Measurements from ENCODE around the gene MYOM3. TPM values are rescaled to one million over a fixed set of nuclear protein-coding genes. Genes with fewer than 3 reads are reported as not detected.

Gene MYOM3
- total and polyA plus RNA-seq, 11 donors = 76.7 to 379 (median 288) TPM

DNA sequence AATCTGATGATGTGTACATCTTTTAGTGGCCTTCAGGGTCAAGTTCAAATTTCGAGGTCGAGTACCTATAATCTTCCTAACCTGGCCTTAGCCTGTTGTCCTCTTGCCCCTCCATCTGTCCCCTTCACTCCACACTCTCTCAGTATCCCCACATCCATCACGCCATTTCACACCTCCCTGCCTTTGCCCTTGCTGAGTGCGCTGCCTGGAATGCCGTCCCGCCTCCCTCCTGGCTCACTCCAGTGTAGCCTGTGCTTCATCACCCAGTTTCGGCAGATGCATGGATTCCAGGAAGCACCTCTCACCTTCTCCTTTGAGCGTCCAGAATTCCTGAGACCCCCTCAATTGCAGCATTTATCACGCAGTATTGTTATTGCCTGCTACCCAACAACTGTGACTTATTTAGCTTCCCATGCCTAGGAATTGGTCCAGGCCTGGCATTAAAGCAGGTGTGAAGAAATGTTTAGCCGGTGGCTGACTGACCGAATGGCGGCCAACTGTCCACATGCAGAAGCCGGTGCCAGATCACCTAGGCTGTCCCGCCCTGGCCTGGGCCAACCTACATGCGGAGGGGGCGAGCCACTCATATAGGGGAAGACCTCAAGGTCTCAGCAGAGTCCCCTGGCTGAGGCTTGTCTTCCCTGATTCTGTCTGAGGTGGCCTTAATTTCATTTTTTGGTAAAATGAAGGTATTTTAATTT, 34.5 kb downstream of the MYOM3 start:
- DNase-seq = peak in 4 of 5 donors; percentile 39 to 66 (median 55)
- H3K36me3 ChIP-seq = peaks cover 0 to 71% (median 6%) of the 10 kb centered on the region in 9 donors
- no peaks in the 10 kb centered on the region for H3K9me3 ChIP-seq
- no peak overlapping the region for H3K4me3 ChIP-seq
- peaks cover 0 to 52% (median 5%) of the 10 kb centered on the region in 12 donors for H3K4me1 ChIP-seq
- WGBS, 4 donors = 47 to 57% (median 52%) methylated on average over 16 of the region's 16 CpGs
- no peaks in the 10 kb centered on the region for H3K27me3 ChIP-seq
- intact Hi-C loops (cut with DNase I) = no loop called here
- peak; percentile 45 to 70 (median 46) for ATAC-seq
- peak overlapping the region in 8 of 12 donors; percentile 2 to 73 (median 54) for H3K27ac ChIP-seq
- TF ChIP-seq, protein P1, sequence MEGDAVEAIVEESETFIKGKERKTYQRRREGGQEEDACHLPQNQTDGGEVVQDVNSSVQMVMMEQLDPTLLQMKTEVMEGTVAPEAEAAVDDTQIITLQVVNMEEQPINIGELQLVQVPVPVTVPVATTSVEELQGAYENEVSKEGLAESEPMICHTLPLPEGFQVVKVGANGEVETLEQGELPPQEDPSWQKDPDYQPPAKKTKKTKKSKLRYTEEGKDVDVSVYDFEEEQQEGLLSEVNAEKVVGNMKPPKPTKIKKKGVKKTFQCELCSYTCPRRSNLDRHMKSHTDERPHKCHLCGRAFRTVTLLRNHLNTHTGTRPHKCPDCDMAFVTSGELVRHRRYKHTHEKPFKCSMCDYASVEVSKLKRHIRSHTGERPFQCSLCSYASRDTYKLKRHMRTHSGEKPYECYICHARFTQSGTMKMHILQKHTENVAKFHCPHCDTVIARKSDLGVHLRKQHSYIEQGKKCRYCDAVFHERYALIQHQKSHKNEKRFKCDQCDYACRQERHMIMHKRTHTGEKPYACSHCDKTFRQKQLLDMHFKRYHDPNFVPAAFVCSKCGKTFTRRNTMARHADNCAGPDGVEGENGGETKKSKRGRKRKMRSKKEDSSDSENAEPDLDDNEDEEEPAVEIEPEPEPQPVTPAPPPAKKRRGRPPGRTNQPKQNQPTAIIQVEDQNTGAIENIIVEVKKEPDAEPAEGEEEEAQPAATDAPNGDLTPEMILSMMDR (IDR thresholded peaks at IDR 0.05) = no peak
- TF ChIP-seq POLR2A (IDR thresholded peaks at IDR 0.05) = no peak

DNA sequence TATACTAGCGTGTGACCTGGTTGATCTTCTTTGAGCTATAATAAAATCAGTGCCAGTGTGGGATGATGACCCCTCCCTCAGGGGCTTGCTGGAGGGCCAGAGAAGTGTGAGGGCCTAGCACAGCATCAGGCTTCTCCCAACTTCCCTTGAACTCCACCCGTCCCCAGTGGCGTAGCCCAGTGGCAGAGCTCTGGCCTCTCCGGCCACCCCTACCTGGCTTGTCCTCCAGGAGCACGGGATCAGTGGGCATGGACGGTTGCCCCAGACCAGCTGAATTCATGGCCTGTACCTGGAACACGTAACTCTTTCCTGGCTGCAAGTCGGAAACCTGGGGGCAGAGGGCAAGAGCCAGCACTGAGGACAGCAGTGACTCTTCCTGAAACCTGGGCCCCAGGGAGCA, 36.0 kb downstream of the MYOM3 start:
- Histone ChIP-seq H3K4me3 (no peak overlapping the region), H3K9me3 (no peaks in the 10 kb centered on the region), H3K27me3 (no peaks in the 10 kb centered on the region), H3K27ac (peak overlapping the region in 2 of 12 donors; percentile 3 to 10), H3K4me1 (peaks cover 0 to 49% (median 6%) of the 10 kb centered on the region in 12 donors), H3K36me3 (peaks cover 0 to 73% (median 0%) of the 10 kb centered on the region in 9 donors)
- intact Hi-C loops (cut with DNase I) = no loop called here
- DNase-seq (peak in 1 of 5 donors; percentile 40), ATAC-seq (no peak)
- 80 to 83% (median 81%) methylated on average over 5 to 8 of the region's 8 CpGs for WGBS, 4 donors
- no peak for TF ChIP-seq POLR2A (IDR thresholded peaks at IDR 0.05)
- TF ChIP-seq, protein P1 (IDR thresholded peaks at IDR 0.05) = no peak

DNA sequence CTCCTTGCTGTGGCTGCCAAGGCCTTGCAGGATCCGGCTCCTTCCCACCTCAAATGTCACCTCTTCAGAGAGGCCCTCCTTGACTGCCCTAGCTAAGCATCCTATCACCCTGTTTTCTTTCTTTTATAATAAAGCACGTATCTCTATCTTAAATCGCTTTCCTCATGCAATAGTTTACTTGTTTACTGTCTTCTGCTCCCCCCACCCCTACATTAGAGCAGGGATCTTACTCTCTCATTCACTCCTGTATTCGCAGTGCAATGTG, 36.4 kb downstream of the MYOM3 start:
- H3K9me3 ChIP-seq = no peaks in the 10 kb centered on the region
- intact Hi-C loops (cut with DNase I) = no loop called here
- H3K27ac ChIP-seq = peak overlapping the region in 2 of 12 donors; percentile 3 to 10
- no peak for ATAC-seq
- no peaks in the 10 kb centered on the region for H3K27me3 ChIP-seq
- no peak for TF ChIP-seq POLR2A (IDR thresholded peaks at IDR 0.05)
- TF ChIP-seq, protein P1 (IDR thresholded peaks at IDR 0.05) = no peak
- H3K4me1 ChIP-seq = peaks cover 0 to 49% (median 8%) of the 10 kb centered on the region in 12 donors
- peaks cover 0 to 71% (median 0%) of the 10 kb centered on the region in 9 donors for H3K36me3 ChIP-seq
- no peak overlapping the region for H3K4me3 ChIP-seq
- no peak for DNase-seq
- WGBS, 4 donors = 73 to 84% (median 82%) methylated on average over 4 of the region's 4 CpGs

DNA sequence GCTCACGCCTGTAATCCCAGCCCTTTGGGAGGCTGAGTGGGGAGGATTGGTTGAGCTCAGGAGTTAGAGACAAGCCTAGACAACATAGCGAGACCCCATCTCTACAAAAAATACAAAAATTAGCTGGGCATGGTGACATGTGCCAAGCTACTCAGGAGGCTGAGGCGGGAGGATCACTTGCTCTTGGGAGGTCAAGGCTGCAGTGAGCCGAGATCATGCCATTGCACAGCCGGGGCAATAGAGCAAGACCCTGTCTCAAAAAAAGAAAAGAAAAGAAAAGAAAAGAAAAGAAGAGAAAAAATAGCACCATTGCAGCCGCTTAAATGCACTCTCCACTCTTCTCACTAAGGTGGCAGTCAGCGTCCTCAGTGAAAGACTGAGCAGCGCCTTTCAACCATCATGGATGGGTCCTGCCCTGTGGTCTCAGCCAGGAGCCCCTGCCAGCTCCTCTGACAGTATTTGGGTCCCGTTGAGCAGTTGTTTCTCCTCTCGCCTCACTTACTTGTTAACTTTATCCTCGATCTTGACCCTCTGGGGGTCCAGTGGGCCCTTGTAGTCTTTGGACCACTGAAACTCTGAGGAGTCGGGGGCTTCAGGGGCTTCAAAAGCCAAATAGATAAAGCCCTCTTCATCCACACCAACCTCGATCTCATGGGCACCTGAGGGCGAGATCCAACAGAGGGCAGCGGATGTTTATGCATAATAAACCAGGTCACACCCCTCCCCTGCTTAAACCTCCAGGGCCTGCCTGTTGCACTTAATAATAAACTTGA, 36.9 kb downstream of the MYOM3 start:
- TF ChIP-seq, protein P1 (IDR thresholded peaks at IDR 0.05) = no peak
- no peak for TF ChIP-seq POLR2A (IDR thresholded peaks at IDR 0.05)
- DNase-seq (peak in 1 of 5 donors; percentile 21), ATAC-seq (no peak)
- intact Hi-C loops (cut with DNase I) = loop anchor here in 5 of 10 donors (5.0 kb wide), 3 partner anchors 37 to 317 kb away; partner anchors contain the start of genes MYOM3 (in 2 of the 5) and IFNLR1 (in 1 of the 5)
- peaks cover 0 to 75% (median 3%) of the 10 kb centered on the region in 9 donors for H3K36me3 ChIP-seq
- H3K27ac ChIP-seq = peak overlapping the region in 2 of 12 donors; percentile 3 to 15
- no peaks in the 10 kb centered on the region for H3K9me3 ChIP-seq
- H3K27me3 ChIP-seq = no peaks in the 10 kb centered on the region
- H3K4me1 ChIP-seq = peaks cover 0 to 44% (median 8%) of the 10 kb centered on the region in 12 donors
- no peak overlapping the region for H3K4me3 ChIP-seq
- WGBS, 4 donors = 83 to 86% (median 83%) methylated on average over 15 of the region's 15 CpGs

Data from heart left ventricle (tissue), 16 donors.